Measurements from ENCODE around the gene EIF5. TPM values are rescaled to one million over a fixed set of nuclear protein-coding genes. Genes with fewer than 3 reads are reported as not detected.

Gene EIF5
- total RNA-seq, 1 experiment from 2014 or later: 238 TPM

DNA sequence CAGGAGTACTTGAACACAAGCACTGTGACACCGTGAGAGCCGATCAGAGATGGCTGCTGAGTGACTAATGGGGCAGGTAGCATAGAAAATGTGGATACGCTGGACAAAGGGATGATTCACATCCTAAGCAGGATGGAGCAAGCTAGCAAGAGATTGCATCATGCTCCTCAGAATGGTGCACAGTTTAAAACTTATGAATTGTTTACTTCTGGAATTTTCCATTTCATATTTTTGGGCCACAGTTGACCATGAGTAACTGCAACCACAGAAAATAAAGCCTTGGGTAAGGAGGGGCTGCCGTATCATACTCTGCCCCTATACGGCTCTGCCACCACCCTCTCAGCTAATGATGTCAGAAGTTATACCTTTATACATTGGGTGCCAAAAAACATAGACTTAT, 27.8 kb downstream of the EIF5 start:
- H3K4me2 ChIP-seq (ENCODE audit: low read length): peak overlapping the region; percentile 20
- H3K9ac ChIP-seq (ENCODE audit: low read length): no peak overlapping the region
- intact Hi-C loops (cut with micrococcal nuclease): no loop called here

More for the DNA sequence above, 27.8 kb downstream of the EIF5 start:
- TF ChIP-seq SIN3A (IDR thresholded peaks at IDR 0.05; ENCODE audit: low read depth): 0 out of 2 replicates have a peak, but pooled peaks have one; percentile 1
- peak; percentile 58 for TF ChIP-seq JUND (IDR thresholded peaks at IDR 0.05)
- TF ChIP-seq, protein P1, sequence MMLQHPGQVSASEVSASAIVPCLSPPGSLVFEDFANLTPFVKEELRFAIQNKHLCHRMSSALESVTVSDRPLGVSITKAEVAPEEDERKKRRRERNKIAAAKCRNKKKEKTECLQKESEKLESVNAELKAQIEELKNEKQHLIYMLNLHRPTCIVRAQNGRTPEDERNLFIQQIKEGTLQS (IDR thresholded peaks at IDR 0.05): peak; percentile 72; the same call in 1 of the 2 replicates
- TF ChIP-seq CEBPB (IDR thresholded peaks at IDR 0.05; ENCODE audit: low read depth): peak; percentile 95
- TF ChIP-seq EZH2 (IDR thresholded peaks at IDR 0.05): no peak
- no peak for TF ChIP-seq SRF (IDR thresholded peaks at IDR 0.05; ENCODE audit: low read depth)
- TF ChIP-seq, protein P2, sequence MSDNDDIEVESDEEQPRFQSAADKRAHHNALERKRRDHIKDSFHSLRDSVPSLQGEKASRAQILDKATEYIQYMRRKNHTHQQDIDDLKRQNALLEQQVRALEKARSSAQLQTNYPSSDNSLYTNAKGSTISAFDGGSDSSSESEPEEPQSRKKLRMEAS (IDR thresholded peaks at IDR 0.05): 0 out of 2 replicates have a peak, but pooled peaks have one; percentile 29
- peak; percentile 56 for TF ChIP-seq FOSL1 (IDR thresholded peaks at IDR 0.05; ENCODE audit: low read depth)
- no peak for TF ChIP-seq EZH2phosphoT487 (IDR thresholded peaks at IDR 0.05; ENCODE audit: borderline replicate concordance)
- TF ChIP-seq, protein P3, sequence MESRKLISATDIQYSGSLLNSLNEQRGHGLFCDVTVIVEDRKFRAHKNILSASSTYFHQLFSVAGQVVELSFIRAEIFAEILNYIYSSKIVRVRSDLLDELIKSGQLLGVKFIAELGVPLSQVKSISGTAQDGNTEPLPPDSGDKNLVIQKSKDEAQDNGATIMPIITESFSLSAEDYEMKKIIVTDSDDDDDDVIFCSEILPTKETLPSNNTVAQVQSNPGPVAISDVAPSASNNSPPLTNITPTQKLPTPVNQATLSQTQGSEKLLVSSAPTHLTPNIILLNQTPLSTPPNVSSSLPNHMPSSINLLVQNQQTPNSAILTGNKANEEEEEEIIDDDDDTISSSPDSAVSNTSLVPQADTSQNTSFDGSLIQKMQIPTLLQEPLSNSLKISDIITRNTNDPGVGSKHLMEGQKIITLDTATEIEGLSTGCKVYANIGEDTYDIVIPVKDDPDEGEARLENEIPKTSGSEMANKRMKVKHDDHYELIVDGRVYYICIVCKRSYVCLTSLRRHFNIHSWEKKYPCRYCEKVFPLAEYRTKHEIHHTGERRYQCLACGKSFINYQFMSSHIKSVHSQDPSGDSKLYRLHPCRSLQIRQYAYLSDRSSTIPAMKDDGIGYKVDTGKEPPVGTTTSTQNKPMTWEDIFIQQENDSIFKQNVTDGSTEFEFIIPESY (IDR thresholded peaks at IDR 0.05; ENCODE audit: extremely low read depth, insufficient replicate concordance, low read length): no peak
- TF ChIP-seq ELF1 (IDR thresholded peaks at IDR 0.05; ENCODE audit: borderline replicate concordance, low read depth): no peak
- peak; percentile 56 for TF ChIP-seq SP1 (IDR thresholded peaks at IDR 0.05; ENCODE audit: low read depth)
- TF ChIP-seq CBX3 (IDR thresholded peaks at IDR 0.05; ENCODE audit: low read depth): peak; percentile 84
- no TSS peak for BruUV-seq (replicated peaks)
- no peaks in the 10 kb centered on the region for H3K27me3 ChIP-seq (ENCODE audit: insufficient read depth, low read length)
- H2AFZ ChIP-seq (ENCODE audit: low read depth, low read length, poor library complexity, severe bottlenecking): peak overlapping the region; percentile 63
- H3K4me1 ChIP-seq (ENCODE audit: control insufficient read depth in 1 of 2, insufficient read depth in 2 of 2, low read length in 2 of 2): peaks cover 0 to 8% of the 10 kb centered on the region in 2 experiments; a peak in 2 of 4 replicates
- H3K36me3 ChIP-seq (ENCODE audit: control insufficient read depth in 1 of 2, insufficient read depth in 2 of 2, low read length in 2 of 2): no peaks in the 10 kb centered on the region
- ChIA-PET CTCF (no interaction called here), POLR2A (no interaction called here), RAD21 (ENCODE audit: low non-redundant PET in 1 of 2, low total read pairs in 2 of 2, uncharacterized antibody in 2 of 2, unreplicated experiment in 2 of 2) (no interaction called here)
- H3K79me2 ChIP-seq (ENCODE audit: insufficient read depth, low read length): no peaks in the 10 kb centered on the region
- DNase-seq (ENCODE audit: low read depth, low spot score) (peak; percentile 63), ATAC-seq (peak; percentile 72)
- H3K27ac ChIP-seq (ENCODE audit: low read depth, low read length): no peak overlapping the region
- H4K20me1 ChIP-seq (ENCODE audit: insufficient read depth): no peaks in the 10 kb centered on the region
- H3K4me3 ChIP-seq (replicated peaks in 1 of 2; ENCODE audit: low read depth in 1 of 2, low read length in 2 of 2): no peak overlapping the region
- no peaks in the 10 kb centered on the region for H3K9me2 ChIP-seq (ENCODE audit: insufficient read depth)
- H3K9me3 ChIP-seq (ENCODE audit: control insufficient read depth in 1 of 2, insufficient read depth in 1 of 2, low read depth in 1 of 2, low read length in 2 of 2): peaks cover 11 to 12% of the 10 kb centered on the region in 2 experiments; a peak in 2 of 4 replicates

Data from HCT116 (cell line).